Stimulated activated CD4-positive, alpha-beta T cell treated with anti-CD3 and anti-CD28 coated beads, Interleukin-1b, Interleukin-23, amount 100 ng/mL, for 24 hours (primary cell): ENCODE data around the gene FUT6.
"Not testable (repeated sequence)": the region's sequence is repeated elsewhere in the genome, so short reads cannot be mapped to it uniquely, and the experiment has no call there.

Experiments
- DNase-seq, 4 experiments: peaks; one replicate each; pipeline ENCODE4 v3.0.0-alpha.2; 2020; ENCODE audit warnings: low read depth in 4 of 4, low spot score in 1 of 4

The FUT6 gene, protein sequence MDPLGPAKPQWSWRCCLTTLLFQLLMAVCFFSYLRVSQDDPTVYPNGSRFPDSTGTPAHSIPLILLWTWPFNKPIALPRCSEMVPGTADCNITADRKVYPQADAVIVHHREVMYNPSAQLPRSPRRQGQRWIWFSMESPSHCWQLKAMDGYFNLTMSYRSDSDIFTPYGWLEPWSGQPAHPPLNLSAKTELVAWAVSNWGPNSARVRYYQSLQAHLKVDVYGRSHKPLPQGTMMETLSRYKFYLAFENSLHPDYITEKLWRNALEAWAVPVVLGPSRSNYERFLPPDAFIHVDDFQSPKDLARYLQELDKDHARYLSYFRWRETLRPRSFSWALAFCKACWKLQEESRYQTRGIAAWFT

DNA sequence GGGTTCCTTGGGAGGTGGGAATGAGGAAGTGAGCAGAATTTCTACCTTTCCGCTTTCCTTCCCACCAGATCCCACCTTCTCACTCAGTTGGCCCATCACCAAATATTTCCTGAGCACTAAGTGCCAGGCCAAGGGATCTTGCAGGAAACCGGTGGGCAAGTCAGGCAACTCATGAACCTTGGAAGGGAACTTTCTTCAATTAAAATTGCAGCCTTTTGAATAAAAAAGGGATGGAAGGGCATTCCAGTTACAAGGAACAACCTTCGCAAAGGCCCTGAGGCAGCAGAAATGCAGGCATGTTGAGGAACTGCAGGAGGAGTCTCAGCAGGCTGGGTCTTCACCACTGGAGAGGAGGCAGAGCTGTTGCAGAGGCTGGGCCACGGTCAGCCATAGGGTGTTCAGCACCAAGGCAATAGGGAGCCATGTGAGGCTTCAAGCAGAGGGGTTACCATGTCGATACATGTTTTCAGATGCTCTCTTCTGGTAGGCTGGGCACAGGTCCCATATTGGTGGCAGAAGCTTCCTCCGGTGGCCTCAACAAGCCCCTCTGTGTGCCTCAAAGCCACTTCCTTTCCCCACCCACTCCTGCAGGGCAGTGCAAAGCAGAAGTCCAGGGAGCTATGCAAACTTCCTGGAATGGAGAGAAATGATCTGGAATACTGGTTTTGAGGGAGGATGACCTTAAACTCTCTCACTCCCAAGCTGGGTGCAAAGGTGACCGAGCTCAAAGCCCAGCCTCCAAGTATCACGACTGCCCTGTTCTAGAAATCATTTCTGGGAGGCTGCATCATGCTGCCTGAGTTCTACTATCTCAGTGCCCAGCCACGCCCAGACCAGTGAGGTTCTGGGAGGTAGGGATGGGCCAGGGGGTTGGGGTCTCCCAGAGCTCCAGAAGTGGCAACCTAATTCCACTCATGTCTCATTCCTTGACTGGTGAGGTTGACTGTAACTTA is at the start of gene FUT6:
FUT6 (minus strand) TSS at position 638 of the 953 bp plus-strand sequence. CDS start 7,135 bp downstream, outside the sequence.
- no peak for DNase-seq

DNA sequence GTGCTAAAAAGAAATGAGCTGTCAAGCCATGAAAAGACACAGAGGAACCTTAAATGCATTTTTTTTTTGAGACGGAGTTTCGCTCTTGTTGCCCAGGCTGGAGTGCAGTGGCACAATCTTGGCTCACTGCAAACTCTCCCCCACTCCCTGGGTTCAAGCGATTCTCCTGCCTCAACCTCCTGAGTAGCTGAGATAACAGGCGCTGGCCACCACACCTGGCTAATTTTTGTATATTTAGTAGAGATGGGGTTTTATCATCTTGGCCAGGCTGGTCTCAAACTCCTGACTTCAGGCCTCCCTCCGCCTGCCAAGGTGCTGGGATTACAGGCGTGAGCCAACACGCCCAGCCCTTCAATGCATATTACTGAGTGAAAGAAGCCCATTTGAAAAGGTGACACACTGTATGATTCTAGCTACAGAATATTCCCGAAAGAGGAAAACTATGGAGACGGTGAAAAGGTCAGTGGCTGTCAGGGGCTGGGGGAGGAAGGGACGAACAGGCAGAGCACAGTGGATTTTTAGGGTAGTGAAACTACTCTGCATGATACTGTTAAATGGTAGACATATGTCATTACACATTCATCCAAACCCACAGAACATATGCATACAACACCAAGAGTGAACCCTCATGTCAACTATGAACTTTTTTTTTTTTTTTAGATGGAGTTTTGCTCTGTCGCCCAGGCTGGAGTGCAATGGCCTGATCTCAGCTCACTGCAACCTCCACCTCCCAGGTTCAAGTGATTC is 44.7 kb upstream of the FUT6 start:
- DNase-seq, result not testable (repeated sequence)

DNA sequence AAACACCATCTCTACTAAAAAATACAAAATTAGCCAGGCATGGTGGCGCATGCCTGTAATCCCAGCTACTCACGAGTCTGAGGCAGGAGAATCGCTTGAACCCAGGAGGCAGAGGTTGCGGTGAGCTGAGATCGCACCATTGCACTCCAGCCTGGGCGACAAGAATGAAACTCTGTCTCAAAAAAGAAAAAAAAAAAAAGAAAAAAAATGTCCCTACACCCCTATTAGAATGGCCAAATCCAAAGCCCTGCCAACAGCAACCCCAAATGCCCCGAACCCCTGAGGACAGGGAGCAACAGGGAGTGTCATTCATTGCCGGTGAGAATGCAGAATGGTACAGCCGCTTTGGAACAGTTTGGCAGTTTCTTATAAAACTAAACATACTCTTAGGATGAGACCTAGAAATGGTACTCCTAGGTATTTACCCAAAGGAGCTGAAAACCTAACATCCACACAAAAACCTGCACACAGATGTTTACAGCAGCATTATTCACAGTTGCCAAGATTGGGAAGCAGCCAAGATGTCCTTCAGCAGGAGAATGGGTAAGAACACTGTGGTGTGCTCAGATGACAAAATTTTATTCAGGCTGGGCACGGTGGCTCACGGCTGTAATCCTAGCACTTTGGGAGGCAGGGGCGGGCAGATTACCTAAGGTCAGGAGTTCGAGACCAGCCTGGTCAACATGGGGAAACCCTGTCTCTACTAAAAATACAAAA is 43.8 kb upstream of the FUT6 start:
- DNase-seq, result not testable (repeated sequence)

DNA sequence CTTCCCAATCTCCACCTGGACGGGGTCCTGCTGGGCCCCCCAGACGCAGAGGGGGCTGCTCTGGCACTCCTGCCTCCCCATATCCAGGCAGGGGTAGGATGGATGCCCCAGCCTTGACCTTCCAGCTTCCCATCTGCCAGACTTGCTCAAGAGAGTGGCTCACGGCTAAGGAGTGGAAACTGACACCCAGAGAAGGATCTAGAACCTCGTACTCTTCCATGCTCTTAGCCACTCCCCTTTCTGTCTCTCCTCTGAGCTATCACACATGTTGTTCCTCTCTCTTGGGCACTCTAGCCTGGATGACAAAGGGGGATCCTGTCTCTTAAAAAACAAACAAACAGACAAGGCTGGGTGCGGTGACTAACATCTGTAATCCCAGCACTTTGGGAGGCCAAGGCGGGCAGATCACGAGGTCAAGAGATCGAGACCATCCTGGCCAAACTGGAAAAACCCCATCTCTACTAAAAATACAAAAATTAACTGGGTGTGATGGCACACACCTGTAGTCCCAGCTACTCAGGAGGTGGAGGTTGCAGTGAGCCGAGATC is 43.0 kb upstream of the FUT6 start:
- DNase-seq, result no peak

DNA sequence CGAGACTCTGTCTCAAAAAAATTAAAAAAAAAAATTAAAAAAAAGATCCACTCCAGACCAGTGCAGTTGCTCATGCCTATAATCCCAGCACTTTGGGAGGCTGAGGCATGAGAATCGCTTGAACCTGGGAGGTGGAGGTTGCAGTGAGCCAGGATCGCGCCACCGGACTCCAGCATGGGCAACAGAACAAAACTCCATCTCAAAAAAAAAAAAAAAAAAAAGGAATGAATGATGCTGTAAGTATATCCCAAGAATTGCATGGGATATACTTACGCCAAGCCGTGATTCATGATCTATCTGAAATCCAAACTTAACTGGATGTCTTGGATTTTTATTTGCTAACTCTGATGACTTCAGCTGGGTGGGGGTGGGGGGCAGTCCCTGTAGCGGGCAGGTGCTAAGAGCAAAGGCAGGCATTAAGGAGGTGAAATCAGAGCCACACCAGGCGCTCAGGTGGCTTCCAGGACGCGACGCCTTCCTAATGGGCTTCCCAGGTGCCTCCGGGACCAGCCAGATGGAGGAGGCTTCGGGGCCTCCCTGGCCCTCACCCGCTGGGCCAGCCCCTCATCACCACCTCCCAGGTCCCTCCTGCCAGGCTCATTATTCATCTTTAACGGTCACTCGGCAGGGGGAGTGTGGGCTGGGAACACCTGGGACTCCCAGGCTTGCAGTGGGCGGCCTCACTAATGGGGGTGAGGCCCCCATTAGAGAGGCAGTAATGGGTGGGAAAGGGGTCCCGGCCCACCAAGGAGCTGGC is 42.2 kb upstream of the FUT6 start:
- DNase-seq, result no peak

DNA sequence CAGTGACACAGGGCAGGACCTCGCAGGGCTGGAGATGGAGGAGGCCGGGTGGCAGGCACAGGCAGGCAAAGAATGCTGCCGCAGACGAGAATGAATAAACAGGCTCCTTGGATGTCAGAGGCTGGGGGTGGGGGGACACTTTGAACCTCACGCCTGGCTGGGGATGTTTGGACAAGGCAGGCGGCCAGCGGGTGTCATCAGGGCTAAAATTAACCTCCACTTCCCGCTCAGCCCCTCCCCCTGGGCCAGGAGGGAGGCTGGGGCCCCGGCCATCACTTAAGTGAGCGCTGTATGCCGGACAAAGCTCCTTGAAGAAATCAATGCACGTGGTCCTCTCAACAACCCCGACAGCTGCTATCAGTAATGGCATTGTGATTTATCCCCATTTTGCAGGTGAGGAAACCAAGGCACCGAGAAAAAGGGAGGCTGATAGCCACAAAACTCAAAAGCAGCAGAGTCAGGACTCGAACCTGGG is 41.1 kb upstream of the FUT6 start:
- DNase-seq, result no peak

DNA sequence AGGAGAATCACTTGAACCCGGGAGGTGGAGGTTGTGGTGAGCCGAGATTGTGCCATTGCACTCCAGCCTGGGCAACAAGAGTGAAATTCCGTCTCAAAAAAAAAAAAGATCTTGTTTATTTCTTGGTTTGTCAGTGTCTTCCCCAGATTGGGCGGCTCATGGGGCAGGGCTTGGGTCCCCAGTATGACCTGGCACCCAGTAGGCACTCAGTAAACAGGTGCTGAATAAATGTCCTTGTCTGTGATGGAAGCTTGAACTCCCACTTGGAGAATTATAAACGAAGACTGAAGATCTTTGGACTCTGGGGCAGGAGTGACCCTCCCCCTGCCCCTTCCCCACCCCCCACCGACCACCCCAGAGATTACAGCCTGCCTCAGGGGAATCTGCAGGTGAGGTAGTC is 40.7 kb upstream of the FUT6 start:
- no peak for DNase-seq

DNA sequence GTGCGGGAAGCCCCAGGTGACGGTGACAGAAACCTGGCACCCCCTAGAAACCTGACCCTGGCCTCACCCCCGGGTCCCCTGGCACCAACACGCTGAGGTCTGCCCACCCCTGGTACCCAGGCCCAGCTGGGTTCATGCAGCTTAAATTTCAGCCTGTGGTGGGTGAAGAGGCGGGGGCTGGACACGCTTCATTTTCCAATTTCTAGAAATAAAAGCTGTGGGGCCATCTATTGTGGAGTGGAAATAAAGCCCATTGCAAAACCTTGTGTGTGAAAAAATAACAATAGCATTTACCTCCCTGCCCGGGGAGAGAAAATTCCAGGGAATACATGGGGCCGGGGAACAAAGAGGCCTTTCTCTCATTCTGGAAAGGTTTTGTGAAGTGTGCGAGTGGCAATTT is 38.4 kb upstream of the FUT6 start:
- DNase-seq, result no peak

DNA sequence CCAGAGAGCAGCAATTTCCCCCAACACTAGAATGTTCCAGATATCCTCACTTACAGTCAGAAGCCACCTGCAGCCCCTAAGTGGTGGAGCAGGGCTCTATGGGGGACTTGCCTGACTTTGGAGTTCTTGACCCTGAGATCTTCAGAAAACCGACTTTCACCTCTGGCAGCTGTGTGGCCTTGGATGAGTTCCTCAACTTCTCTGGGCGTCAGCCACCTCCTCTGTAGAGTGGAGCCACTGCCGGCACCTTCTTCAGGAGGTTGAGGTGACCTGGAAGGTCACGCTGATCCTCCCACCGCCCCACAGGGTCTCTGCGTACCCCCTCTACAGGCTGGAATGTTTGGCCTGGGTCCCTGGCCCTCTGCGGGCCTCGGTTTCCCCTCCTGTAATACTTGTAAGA is 37.9 kb upstream of the FUT6 start:
- no peak for DNase-seq

DNA sequence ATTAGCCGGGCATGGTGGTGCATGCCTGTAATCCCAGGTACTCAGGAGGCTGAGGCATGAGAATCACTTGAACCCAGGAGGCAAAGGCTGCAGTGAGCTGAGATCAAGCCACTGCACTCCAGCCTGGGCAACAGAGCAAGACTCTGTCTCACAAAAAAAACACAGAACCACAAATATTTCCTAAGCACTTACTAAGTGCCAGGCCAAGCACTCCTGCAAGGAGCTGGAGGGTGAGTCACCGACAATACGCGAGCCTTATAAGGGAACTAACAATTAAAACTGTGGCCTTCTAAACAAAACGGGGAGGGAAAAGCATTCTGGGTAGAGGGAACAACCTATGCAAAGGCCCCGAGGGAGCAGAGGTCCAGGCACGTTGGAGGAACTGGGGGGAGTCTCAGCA is 35.0 kb upstream of the FUT6 start:
- not testable (repeated sequence) for DNase-seq

DNA sequence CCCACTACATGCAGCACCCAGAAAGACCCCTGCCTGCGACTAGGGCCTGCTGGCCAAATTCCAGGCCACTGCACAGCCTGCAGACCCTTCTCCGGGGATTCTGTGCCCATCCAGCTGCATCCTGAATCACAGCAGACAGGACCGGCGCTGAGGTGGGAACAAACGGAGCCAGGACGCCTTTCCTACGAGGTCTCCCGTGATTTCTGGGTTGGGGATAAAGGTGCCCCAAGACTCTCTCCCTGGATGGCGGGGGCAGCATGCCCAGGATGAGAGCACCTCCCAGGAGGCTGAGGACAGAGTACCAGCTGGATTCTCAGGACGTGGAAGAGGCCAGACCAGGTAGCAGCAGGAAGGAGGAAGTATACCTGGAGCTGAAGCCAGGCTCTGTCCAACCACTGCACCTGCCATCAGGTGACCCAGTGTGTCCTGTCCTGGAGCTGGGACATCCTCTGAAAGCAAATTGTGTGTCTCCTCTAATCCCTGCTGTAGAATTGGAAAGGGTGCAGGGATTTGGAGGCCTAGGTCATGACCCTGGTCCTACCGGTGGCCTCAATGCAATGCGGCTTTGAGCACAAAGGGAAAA is 34.2 kb upstream of the FUT6 start:
- no peak for DNase-seq

DNA sequence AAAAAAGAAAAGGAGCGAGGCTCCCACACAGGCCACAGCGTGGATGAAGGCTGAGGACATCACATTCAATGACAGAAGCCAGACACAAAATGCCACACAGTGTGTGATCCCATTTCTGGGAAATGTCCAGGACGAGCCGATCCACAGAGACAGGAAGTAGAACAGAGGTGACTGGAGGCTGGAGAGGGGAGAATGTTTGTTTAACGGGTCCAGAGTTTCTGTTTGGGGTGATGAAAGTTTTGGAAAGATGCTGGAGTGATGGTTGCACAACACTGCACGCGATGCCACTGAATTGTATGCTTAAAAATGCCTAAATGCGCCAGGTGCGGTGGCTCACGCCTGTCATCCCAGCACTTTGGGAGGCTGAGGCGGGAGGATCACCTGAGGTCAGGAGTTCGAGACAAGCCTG is 31.5 kb upstream of the FUT6 start:
- DNase-seq, result no peak

DNA sequence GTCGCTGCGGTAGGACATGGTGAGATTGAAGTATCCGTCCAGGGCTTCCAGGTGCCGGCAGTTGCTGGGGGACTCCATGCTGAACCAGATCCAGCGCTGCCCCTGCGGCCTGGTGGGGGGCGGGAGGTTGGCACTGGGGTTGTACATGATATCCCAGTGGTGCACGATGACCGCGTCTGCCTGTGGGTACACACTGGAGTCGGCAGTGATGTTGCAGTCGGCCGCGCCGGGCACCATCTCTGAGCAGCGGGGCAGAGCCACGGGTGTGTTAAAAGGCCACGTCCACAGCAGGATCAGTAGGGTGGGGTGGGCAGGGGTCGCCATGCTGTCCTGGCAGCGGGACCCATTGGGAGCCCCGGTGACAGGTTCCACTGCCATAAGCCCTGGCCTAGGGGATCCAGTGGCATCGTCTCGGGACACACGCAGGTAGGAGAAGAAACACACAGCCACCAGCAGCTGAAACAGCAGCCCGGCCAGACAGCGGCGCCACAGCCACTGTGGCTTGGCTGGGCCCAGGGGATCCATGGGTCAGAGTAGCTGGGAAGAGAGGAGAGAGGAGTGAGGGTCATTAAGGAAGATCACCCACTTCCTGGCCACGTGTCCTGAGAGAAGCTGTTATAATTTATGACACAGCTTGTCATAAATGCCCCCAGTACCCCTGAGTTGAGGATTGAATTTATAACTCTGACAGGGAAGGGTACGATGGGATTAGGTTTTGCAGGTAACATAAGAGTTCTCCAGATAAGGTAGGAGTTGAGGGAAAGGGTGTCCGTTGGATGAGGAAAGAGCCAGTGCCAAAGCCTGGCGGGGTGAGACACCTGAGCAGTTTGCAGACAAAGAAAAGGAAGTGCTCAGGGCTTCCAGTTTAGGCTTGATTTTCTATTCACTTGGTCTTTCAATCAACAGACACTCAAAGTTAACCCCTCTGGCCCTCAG is 28.0 kb upstream of the FUT6 start:
- no peak for DNase-seq

DNA sequence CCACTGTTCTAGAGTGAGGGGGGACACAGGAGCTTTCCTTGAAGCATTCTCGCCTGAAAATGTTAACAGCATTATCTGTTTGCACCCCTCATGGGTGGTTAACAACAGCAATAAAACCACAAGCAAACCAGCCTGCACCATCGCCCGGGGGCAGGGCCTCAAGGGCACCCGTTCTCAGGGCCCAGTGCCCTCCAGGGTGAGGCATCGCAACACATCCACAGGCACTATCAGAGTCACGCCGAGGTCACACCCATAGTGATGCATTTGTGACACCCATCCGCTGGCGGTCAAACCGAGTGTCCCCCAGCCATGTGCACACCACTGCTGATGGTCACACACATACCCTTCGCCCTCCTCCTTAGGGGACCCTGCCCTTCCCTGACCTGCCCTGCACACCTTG is 26.3 kb upstream of the FUT6 start:
- no peak for DNase-seq

DNA sequence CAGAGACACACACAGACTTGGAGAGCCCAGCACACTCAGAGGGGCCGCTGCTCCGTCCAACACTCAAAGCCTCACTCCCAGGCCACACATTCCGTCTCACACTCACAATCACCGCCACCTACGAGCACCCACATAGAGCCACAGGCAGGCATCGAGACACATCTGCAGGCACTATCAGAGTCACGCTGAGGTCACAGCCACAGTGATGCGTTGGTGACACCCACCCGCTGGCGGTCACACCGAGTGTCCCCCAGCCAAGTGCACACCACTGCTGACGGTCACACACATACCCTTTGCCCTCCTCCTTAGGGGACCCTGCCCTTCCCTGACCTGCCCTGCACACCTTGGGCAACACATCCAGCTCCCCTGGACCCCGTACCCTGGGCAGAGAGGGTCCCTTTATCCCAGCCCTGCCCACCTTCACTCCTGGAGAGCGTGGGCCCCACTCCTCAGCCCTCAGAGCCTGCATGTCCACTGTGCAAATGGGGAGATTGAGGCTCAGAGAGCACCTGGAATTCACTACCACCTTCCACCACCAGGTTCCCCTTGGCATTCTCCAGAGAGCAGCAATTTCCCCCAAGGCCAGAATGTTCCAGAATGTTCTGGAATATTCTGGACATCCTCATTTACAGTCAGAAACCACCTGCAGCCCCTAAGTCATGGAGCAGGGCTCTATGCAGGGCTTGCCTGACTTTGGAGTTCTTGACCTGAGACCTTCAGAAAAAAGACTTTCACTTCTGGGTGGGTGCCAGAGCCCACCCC is 25.4 kb upstream of the FUT6 start:
- DNase-seq, result no peak

DNA sequence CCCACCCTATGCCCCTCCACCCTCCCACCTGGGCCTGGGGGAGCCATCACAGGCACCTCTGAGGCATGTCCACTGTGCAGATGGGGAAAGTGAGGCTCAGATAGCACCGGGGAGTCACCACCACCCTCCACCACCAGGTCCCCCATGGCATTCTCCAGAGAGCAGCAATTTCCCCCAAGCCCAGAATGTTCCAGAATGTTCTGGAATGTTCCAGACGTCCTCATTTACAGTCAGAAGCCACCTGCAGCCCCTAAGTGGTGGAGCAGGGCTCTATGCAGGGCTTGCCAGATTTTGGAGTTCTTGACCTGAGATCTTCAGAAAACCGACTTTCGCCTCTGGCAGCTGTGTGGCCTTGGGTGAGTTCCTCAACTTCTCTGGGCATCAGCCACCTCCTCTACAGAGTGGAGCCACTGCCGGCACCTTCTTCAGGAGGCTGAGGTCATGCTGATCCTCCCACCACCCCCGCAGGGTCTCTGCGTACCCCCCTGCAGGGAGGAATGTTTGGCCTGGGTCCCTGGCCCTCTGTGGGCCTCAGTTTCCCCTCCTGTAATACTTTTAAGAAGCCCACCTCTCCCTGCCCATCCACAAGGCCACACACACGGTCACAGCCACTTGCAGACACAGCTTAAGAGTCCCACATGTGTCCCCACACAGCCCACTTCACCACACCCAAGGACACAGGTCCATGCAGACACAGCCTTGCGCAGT is 24.7 kb upstream of the FUT6 start:
- no peak for DNase-seq
